H1 (cell line): ENCODE results near the gene COL25A1. TPM values are rescaled to one million over a fixed set of nuclear protein-coding genes. Genes with fewer than 3 reads are reported as not detected.

ENCODE experiments used
- CTCF ChIA-PET: fragments of 300-600 bp; sonication (Branson Sonifier 250); formaldehyde crosslinking; loops from one replicate; lab custom pipeline; 2021; ENCODE audit not compliant: partially characterized antibody; lab: Charles Lee
- POLR2A ChIA-PET: fragments of 300-600 bp; sonication (Branson Sonifier 250); formaldehyde crosslinking; loops from one replicate; lab custom pipeline; 2021; ENCODE audit warnings: inconsistent platforms; ENCODE audit not compliant: partially characterized antibody; lab: Charles Lee
- DNase-seq, 2 experiments: peaks; one replicate each; pipeline versions ENCODE4 v3.0.0 to v3.0.0-alpha.2; 2010 to 2022; ENCODE audit warnings: low spot score in 2 of 2, low read depth in 1 of 2, mixed read lengths in 1 of 2
- FAIRE-seq: peaks from 2 replicates; lab custom pipeline; 2011; peaks lifted over from hg19 to GRCh38; lab: Jason Lieb, UNC
- H2AFZ ChIP-seq: 2 replicates; pipeline ENCODE4 v1.8.1; 2012; ENCODE audit warnings: low read length, inconsistent platforms
- H2AK5ac ChIP-seq: 2 replicates; pipeline ENCODE4 v1.6.1; 2013; ENCODE audit warnings: low read depth, low read length
- H2BK120ac ChIP-seq: replicated peaks from 2 replicates; pipeline ENCODE3; 2013; ENCODE audit warnings: low read depth, low read length, inconsistent platforms
- H2BK12ac ChIP-seq: 2 replicates; pipeline ENCODE4 v1.6.1; 2013; ENCODE audit warnings: low read depth, low read length
- H2BK15ac ChIP-seq: 2 replicates; pipeline ENCODE4 v1.6.1; 2013; ENCODE audit warnings: low read length
- H2BK20ac ChIP-seq: 2 replicates; pipeline ENCODE4 v1.6.1; 2013; ENCODE audit warnings: low read length
- H2BK5ac ChIP-seq: 2 replicates; pipeline ENCODE4 v1.6.1; 2013; ENCODE audit warnings: low read depth, low read length
- H3K14ac ChIP-seq: 2 replicates; pipeline ENCODE4 v1.6.1; 2013; ENCODE audit warnings: inconsistent platforms; ENCODE audit not compliant: insufficient read length
- H3K18ac ChIP-seq: 2 replicates; pipeline ENCODE4 v1.6.1; 2013; ENCODE audit warnings: low read length; ENCODE audit errors: extremely low read depth
- H3K23ac ChIP-seq: 2 replicates; pipeline ENCODE4 v1.6.1; 2013; ENCODE audit warnings: inconsistent platforms; ENCODE audit not compliant: insufficient read length
- H3K23me2 ChIP-seq: 2 replicates; pipeline ENCODE4 v1.6.1; 2013; ENCODE audit warnings: low read depth, low read length
- H3K27ac ChIP-seq: 2 replicates; pipeline ENCODE4 v1.6.1; 2011; ENCODE audit warnings: low read depth, low read length, inconsistent platforms
- H3K27me3 ChIP-seq, 4 experiments: replicated peaks in 1 of 4; 1 replicate in 1 of 4; 2 replicates in 3 of 4; pipeline versions ENCODE4 v1.6.1 to v1.8.1; 2011 to 2013; ENCODE audit warnings: low read length in 3 of 4, mild to moderate bottlenecking in 3 of 4, inconsistent platforms in 2 of 4, mixed read lengths in 2 of 4, moderate library complexity in 1 of 4; ENCODE audit not compliant: control insufficient read depth in 3 of 4, insufficient read depth in 3 of 4; ENCODE audit errors: extremely low read depth in 1 of 4
- H3K36me3 ChIP-seq, 4 experiments: 2 replicates each; pipeline versions ENCODE4 v1.6.1 to v1.8.1; 2011 to 2013; ENCODE audit warnings: mild to moderate bottlenecking in 4 of 4, low read length in 3 of 4, moderate library complexity in 2 of 4, control low read depth in 1 of 4, inconsistent platforms in 1 of 4; ENCODE audit not compliant: insufficient read depth in 4 of 4, control insufficient read depth in 2 of 4
- H3K4ac ChIP-seq: replicated peaks from 2 replicates; pipeline ENCODE3; 2013; ENCODE audit warnings: low read length, low read depth, mixed read lengths, inconsistent platforms; ENCODE audit not compliant: insufficient read length
- H3K4me1 ChIP-seq, 4 experiments: replicated peaks in 1 of 4; 1 replicate in 1 of 4; 2 replicates in 3 of 4; pipeline versions ENCODE4 v1.6.1 to v1.8.1; 2011 to 2013; ENCODE audit warnings: low read length in 3 of 4, inconsistent platforms in 2 of 4, mixed read lengths in 1 of 4; ENCODE audit not compliant: insufficient read depth in 4 of 4, control insufficient read depth in 3 of 4
- H3K4me2 ChIP-seq, 2 experiments: 2 replicates each; pipeline versions ENCODE4 v1.6.1 to v1.8.1; 2011 to 2013; ENCODE audit warnings: low read depth in 2 of 2, low read length in 2 of 2, control low read depth in 1 of 2, inconsistent platforms in 1 of 2, mild to moderate bottlenecking in 1 of 2; ENCODE audit not compliant: insufficient read depth in 1 of 2
- H3K4me3 ChIP-seq, 4 experiments: fragments of 200-600, 300-600 bp in 1 of 4; sonication (generic), shearing (Covaris generic), sonication (Bioruptor Twin) in 1 of 4; 2 replicates each; pipeline versions ENCODE4 v1.5.1 to v1.8.1; 2011 to 2016; ENCODE audit warnings: low read length in 4 of 4, low read depth in 3 of 4, control low read depth in 2 of 4, inconsistent platforms in 2 of 4, mild to moderate bottlenecking in 2 of 4, mixed read lengths in 1 of 4, moderate library complexity in 1 of 4; ENCODE audit not compliant: insufficient read depth in 2 of 4; ENCODE audit errors: extremely low read depth in 1 of 4
- H3K56ac ChIP-seq: replicated peaks from 2 replicates; pipeline ENCODE3; 2013; ENCODE audit warnings: low read depth, mild to moderate bottlenecking, mixed read lengths, low read length, inconsistent platforms; ENCODE audit not compliant: insufficient read length
- H3K79me1 ChIP-seq: 2 replicates; pipeline ENCODE4 v1.6.1; 2013; ENCODE audit warnings: low read depth, low read length, control low read depth
- H3K79me2 ChIP-seq, 2 experiments: 2 replicates each; pipeline versions ENCODE4 v1.6.1 to v1.8.1; 2012 to 2013; ENCODE audit warnings: low read length in 2 of 2, mild to moderate bottlenecking in 2 of 2, inconsistent platforms in 1 of 2; ENCODE audit not compliant: insufficient read depth in 2 of 2, control insufficient read depth in 1 of 2
- H3K9ac ChIP-seq, 4 experiments: replicated peaks in 1 of 4; 1 replicate in 1 of 4; 2 replicates in 3 of 4; pipeline versions ENCODE4 v1.6.1 to v1.8.1; 2011 to 2013; ENCODE audit warnings: low read depth in 3 of 4, low read length in 3 of 4, control low read depth in 2 of 4, mild to moderate bottlenecking in 2 of 4, moderate library complexity in 2 of 4, inconsistent platforms in 1 of 4; ENCODE audit errors: extremely low read depth in 1 of 4
- H3K9me3 ChIP-seq, 2 experiments: 2 replicates each; pipeline versions ENCODE4 v1.6.1 to v1.8.1; 2012 to 2013; ENCODE audit warnings: mild to moderate bottlenecking in 2 of 2, moderate library complexity in 2 of 2, control low read depth in 1 of 2, inconsistent platforms in 1 of 2, low read depth in 1 of 2, low read length in 1 of 2, mixed read lengths in 1 of 2; ENCODE audit not compliant: insufficient read depth in 2 of 2
- H4K20me1 ChIP-seq, 2 experiments: replicated peaks in 1 of 2; 2 replicates each; pipeline versions ENCODE3 to v1.8.1; 2011 to 2013; ENCODE audit warnings: inconsistent platforms in 2 of 2, low read length in 2 of 2, mild to moderate bottlenecking in 1 of 2; ENCODE audit not compliant: insufficient read depth in 2 of 2, control insufficient read depth in 1 of 2
- H4K5ac ChIP-seq: 2 replicates; pipeline ENCODE4 v1.6.1; 2013; ENCODE audit warnings: low read length, low read depth, mixed read lengths, inconsistent platforms; ENCODE audit not compliant: insufficient read length
- H4K8ac ChIP-seq: 2 replicates; pipeline ENCODE4 v1.8.0; 2013; ENCODE audit warnings: mild to moderate bottlenecking, moderate library complexity, low read length, inconsistent platforms; ENCODE audit not compliant: insufficient read depth; ENCODE audit errors: extremely low read depth
- H4K91ac ChIP-seq: replicated peaks from 2 replicates; pipeline ENCODE3; 2013; ENCODE audit warnings: low read length, mixed read lengths, inconsistent platforms; ENCODE audit not compliant: insufficient read length
- ASH2L ChIP-seq: fragments of 200-600, 300-600 bp; sonication (generic); IDR thresholded peaks from one replicate; pipeline ENCODE4 v1.7.1; 2017; ENCODE audit warnings: low read length
- CBX8 ChIP-seq: fragments of 300-800, 300-1000 bp; sonication (generic); IDR thresholded peaks from 2 replicates; pipeline ENCODE4 v1.7.1; 2016; ENCODE audit warnings: low read depth, low read length, borderline replicate concordance
- EGR1 ChIP-seq: IDR thresholded peaks from 2 replicates; pipeline ENCODE4 v1.6.1; 2011; ENCODE audit warnings: low read depth, low read length, borderline replicate concordance
- TEAD4 ChIP-seq: IDR thresholded peaks from 2 replicates; pipeline ENCODE4 v1.6.1; 2012; ENCODE audit warnings: low read depth, low read length, inconsistent platforms, mixed read lengths
- USF2 ChIP-seq: IDR thresholded peaks from 2 replicates; pipeline ENCODE4 v1.6.1; 2011; ENCODE audit warnings: low read length, improper control_type of control experiment
- WGBS, 2 experiments: shearing (Covaris generic) in 1 of 2; methylation state at CpG; one replicate each; pipeline versions ENCODE4 v1.1.6 to v1.1.7; 2013 to 2015; ENCODE audit warnings: low lambda C conversion rate in 2 of 2, mixed read lengths in 2 of 2, inconsistent platforms in 1 of 2, low coverage in 1 of 2, missing lambda C conversion rate in 1 of 2; ENCODE audit not compliant: insufficient replicate concordance in 2 of 2, insufficient coverage in 1 of 2, insufficient read length in 1 of 2; ENCODE audit errors: extremely low coverage in 1 of 2, missing lambda C conversion rate in 1 of 2; 5-methylcytosine and 5-hydroxymethylcytosine counted together
- polyA plus RNA-seq, 7 experiments: library from polyadenylated mRNA; depleted of rRNA in 3 of 7; stranded (reverse) in 5 of 7; unstranded in 2 of 7; fragments of >200 nt in 5 of 7; fragments of 200-250 nt in 2 of 7; gene quantifications; 1 replicate in 5 of 7; 2 replicates in 1 of 7; 4 replicates in 1 of 7; pipeline versions ENCODE4 v1.2.1 to v1.2.3, GENCODE V29; 2011 to 2013; ENCODE audit warnings: missing spikeins in 2 of 7, mixed read lengths in 2 of 7
- total RNA-seq: library from RNA; stranded (reverse); fragmentation: NEBNext Ultra II Directional; extraction: Animal tissue kit (Norgen Biotek cat#: 25700); gene quantifications from 2 replicates; pipeline ENCODE4 v1.2.1, GENCODE V29; 2021

COL25A1 gene
- total and polyA plus RNA-seq, 2 of the 8 experiments (the other 6 are each of a cell fraction or from before 2014, with no cell fraction given): 1.1 to 8.3 TPM

- 0 out of 7 replicates have a peak, but pooled peaks cover 0 to 2% (median under 1%) of the 10 kb centered on the region in 4 experiments for H3K4me1 ChIP-seq
- H3K9me3 ChIP-seq: no peaks in the 10 kb centered on the region
- H4K91ac ChIP-seq: no peak overlapping the region
- no peaks in the 10 kb centered on the region; the same call in 1 of the 2 replicates for H3K23me2 ChIP-seq
- no peak overlapping the region for H3K56ac ChIP-seq
- H4K8ac ChIP-seq: no peak overlapping the region
- TF ChIP-seq ASH2L: no peak
- no peak for TF ChIP-seq TEAD4
- no peak for TF ChIP-seq CBX8
- no peak for TF ChIP-seq USF2
- no peak for TF ChIP-seq EGR1
- TF ChIP-seq, all 59 proteins: peak for 0
- no peak overlapping the region for H2BK12ac ChIP-seq
- H3K18ac ChIP-seq: no peak overlapping the region
- H2BK20ac ChIP-seq: no peak overlapping the region
- H2AFZ ChIP-seq: no peak overlapping the region
- DNase-seq: no peak
- H3K23ac ChIP-seq: no peak overlapping the region
- no peak overlapping the region for H3K27ac ChIP-seq
- H3K14ac ChIP-seq: no peak overlapping the region
- H2AK5ac ChIP-seq: no peak overlapping the region
- H3K9ac ChIP-seq: no peak overlapping the region
- no peak overlapping the region for H2BK15ac ChIP-seq
- WGBS, 2 experiments: 48% methylated on average over 2 of the region's 2 CpGs; no CpG with 5 or more reads in 1 of the 2 experiments
- no peak for FAIRE-seq
- CTCF ChIA-PET: no interaction called here
- no peak overlapping the region for H2BK120ac ChIP-seq
- POLR2A ChIA-PET: no interaction called here
- H3K79me2 ChIP-seq: no peaks in the 10 kb centered on the region
- H4K5ac ChIP-seq: no peak overlapping the region
- no peaks in the 10 kb centered on the region for H3K79me1 ChIP-seq
- no peaks in the 10 kb centered on the region for H3K36me3 ChIP-seq
- H4K20me1 ChIP-seq: no peaks in the 10 kb centered on the region
- no peak overlapping the region for H3K4ac ChIP-seq
- H3K4me3 ChIP-seq: no peak overlapping the region
- no peak overlapping the region for H2BK5ac ChIP-seq
- H3K4me2 ChIP-seq: no peak overlapping the region
- no peaks in the 10 kb centered on the region for H3K27me3 ChIP-seq
These were observed 381.9 kb downstream of the COL25A1 start for GRCh38 chr4:108920395-108921087.
